Mucosa of gallbladder (tissue), 1 donor: ENCODE results near the gene TXNDC2. TPM values are rescaled to one million over a fixed set of nuclear protein-coding genes. Genes with fewer than 3 reads are reported as not detected.

Experiments used
- DNase-seq: peaks from one replicate; pipeline ENCODE4 v3.0.0-alpha.2; 2020; ENCODE audit warnings: low spot score
- total RNA-seq: library from RNA; stranded (reverse); gene quantifications from one replicate; pipeline ENCODE4 v1.2.1, GENCODE V29; 2021
- donor health status: DM: no; HTN: no; CAD: no.

The TXNDC2 gene
- total RNA-seq, 1 donor from 2014 or later = not detected

DNA sequence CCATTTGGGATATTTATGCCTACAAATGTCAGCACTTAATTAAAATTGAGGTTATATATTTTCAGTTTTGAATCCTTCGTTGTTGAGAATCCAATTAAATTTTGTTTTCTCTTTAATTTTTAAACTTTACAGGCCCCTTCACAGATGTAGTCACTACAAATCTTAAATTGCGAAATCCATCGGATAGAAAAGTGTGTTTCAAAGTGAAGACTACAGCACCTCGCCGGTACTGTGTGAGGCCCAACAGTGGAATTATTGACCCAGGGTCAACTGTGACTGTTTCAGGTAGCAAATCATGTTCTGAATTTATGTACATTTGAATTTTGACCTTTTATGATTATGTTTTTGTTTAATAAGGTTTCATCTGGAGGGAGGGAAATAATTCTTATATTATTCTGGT lies 45.9 kb downstream of the TXNDC2 start:
- no peak for DNase-seq

DNA sequence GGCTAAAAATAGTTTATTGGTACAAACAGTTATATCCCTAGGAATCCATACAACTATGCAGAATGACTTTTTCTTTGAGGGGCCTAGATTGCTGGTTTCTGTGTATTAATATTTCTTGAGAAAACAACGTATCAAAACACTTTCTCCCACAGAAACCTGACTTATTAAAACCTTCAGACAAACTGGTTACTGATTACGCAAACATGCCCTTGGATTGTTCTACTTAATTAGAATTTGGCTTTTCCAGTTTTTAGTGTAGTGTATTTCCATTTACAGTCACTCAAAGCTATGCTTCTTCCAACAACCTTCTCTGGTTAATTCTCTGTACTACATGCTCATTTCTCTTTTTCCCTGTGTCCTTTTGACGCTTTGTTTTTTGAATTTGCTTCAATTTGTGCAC lies 48.1 kb downstream of the TXNDC2 start:
- DNase-seq = no peak

DNA sequence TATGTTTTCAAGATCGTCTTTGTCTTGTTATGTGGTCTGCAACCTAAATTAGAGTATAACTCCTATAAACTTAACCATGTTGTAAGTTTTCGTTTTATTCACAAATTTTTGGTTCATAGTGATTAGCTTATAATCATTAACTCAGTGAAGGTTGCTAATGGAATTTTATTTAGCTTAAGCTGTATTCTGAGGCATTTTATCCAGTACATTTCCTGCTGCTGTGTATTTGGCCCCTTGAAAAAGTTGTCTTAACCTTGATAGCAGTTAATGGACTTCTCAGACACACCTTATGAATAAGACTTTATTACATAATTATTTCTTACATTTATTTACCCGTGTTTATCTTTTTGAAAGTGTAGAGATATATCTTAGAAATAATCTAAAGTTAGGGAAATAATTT lies 48.5 kb downstream of the TXNDC2 start:
- DNase-seq = no peak

Other genes with a start within 250 kb of the TXNDC2 start
- gene RAB31, start 177.7 kb upstream of the TXNDC2 start, total RNA-seq = 30.3 TPM
- 213 TPM for gene VAPA, start 28.0 kb downstream of the TXNDC2 start, total RNA-seq